HEK293T (cell line): ENCODE measurements around the gene PLTP.
"Not testable (repeated sequence)": the region's sequence is repeated elsewhere in the genome, so short reads cannot be mapped to it uniquely, and the experiment has no call there.

Source experiments
- CTCF ChIA-PET: fragments of 350-600 bp; formaldehyde crosslinking; extraction: SDS; loops from one replicate; lab custom pipeline; 2021; ENCODE audit warnings: antibody characterized with exemption, inconsistent platforms; lab: Yijun Ruan, JAX
- POLR2A ChIA-PET: fragments of 350-600 bp; formaldehyde crosslinking; extraction: SDS; loops from one replicate; lab custom pipeline; 2020; ENCODE audit warnings: antibody characterized with exemption, inconsistent platforms; lab: Yijun Ruan, JAX
- DNase-seq: peaks from one replicate; pipeline ENCODE4 v3.0.0; 2012; ENCODE audit warnings: mixed read lengths; ENCODE audit errors: extremely low spot score
- ARNT ChIP-seq: fragments of 450-650 bp; IDR thresholded peaks from 2 replicates; pipeline ENCODE4 v1.6.1; 2017; ENCODE audit warnings: mild to moderate bottlenecking
- BHLHE40 ChIP-seq: fragments of 450-650 bp; IDR thresholded peaks from 2 replicates; pipeline ENCODE4 v1.6.1; 2016; ENCODE audit warnings: mild to moderate bottlenecking, moderate library complexity, borderline replicate concordance
- CTBP1 ChIP-seq: fragments of 450-650 bp; IDR thresholded peaks from 2 replicates; pipeline ENCODE4 v1.6.1; 2016; ENCODE audit warnings: borderline replicate concordance
- ELF4 ChIP-seq: fragments of 450-650 bp; IDR thresholded peaks from 2 replicates; pipeline ENCODE4 v1.6.1; 2017; ENCODE audit warnings: antibody characterized with exemption
- FOXA1 ChIP-seq: fragments of 450-650 bp; IDR thresholded peaks from 2 replicates; pipeline ENCODE4 v1.6.1; 2016; ENCODE audit warnings: mild to moderate bottlenecking
- FOXK2 ChIP-seq: fragments of 450-650 bp; IDR thresholded peaks from 2 replicates; pipeline ENCODE4 v1.6.1; 2016; ENCODE audit warnings: mild to moderate bottlenecking
- FOXM1 ChIP-seq: fragments of 450-650 bp; IDR thresholded peaks from 2 replicates; pipeline ENCODE4 v1.6.1; 2017; ENCODE audit warnings: mild to moderate bottlenecking, borderline replicate concordance
- HDGF ChIP-seq: fragments of 450-650 bp; IDR thresholded peaks from 2 replicates; pipeline ENCODE4 v1.6.1; 2017; ENCODE audit warnings: antibody characterized with exemption, borderline replicate concordance
- L3MBTL2 ChIP-seq: fragments of 450-650 bp; conservative IDR thresholded peaks from 2 replicates; pipeline ENCODE4 v1.6.1; 2016; ENCODE audit warnings: mild to moderate bottlenecking
- LEF1 ChIP-seq: fragments of 450-650 bp; IDR thresholded peaks from 2 replicates; pipeline ENCODE4 v1.6.1; 2017; ENCODE audit warnings: mild to moderate bottlenecking, borderline replicate concordance
- NFRKB ChIP-seq: fragments of 450-650 bp; IDR thresholded peaks from 2 replicates; pipeline ENCODE4 v1.6.1; 2016; ENCODE audit warnings: mild to moderate bottlenecking, moderate library complexity
- SP1 ChIP-seq: fragments of 450-650 bp; IDR thresholded peaks from 2 replicates; pipeline ENCODE4 v1.6.1; 2017
- SUZ12 ChIP-seq: fragments of 450-650 bp; IDR thresholded peaks from 2 replicates; pipeline ENCODE4 v1.6.1; 2016; ENCODE audit warnings: mild to moderate bottlenecking
- TARDBP ChIP-seq: fragments of 450-650 bp; IDR thresholded peaks from 2 replicates; pipeline ENCODE4 v1.6.1; 2016
- ZNF384 ChIP-seq: fragments of 450-650 bp; IDR thresholded peaks from 2 replicates; pipeline ENCODE4 v1.6.1; 2016
- TF ChIP-seq, protein P1 (sequence below): fragments of 450-650 bp; IDR thresholded peaks from 2 replicates; pipeline ENCODE4 v1.6.1; 2016

Gene PLTP

DNA sequence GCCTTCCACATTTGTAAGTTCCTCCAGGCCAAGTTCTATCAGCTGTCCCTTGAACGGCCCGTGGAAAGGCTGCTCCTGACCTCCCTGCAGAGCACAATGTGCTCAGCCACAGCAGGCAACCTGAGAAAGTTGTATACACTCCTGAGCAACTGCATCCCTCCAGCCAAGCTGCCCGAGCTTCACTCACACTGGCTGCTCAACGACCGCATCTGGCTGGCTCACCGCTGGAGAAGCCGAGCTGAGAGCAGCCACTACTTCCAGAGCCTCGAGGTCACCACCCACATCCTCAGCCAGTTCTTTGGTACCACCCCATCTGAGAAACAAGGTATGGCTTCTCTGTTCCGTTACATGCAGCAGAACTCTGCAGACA lies 28.9 kb downstream of the PLTP start:
- TF ChIP-seq BHLHE40 (no peak), L3MBTL2 (no peak), NFRKB (no peak), FOXK2 (no peak), ELF4 (no peak), SP1 (no peak), SUZ12 (no peak), ARNT (no peak), FOXM1 (no peak), FOXA1 (no peak), CTBP1 (no peak), HDGF (no peak), LEF1 (no peak), ZNF384 (no peak), TARDBP (no peak)
- TF ChIP-seq, protein P1, sequence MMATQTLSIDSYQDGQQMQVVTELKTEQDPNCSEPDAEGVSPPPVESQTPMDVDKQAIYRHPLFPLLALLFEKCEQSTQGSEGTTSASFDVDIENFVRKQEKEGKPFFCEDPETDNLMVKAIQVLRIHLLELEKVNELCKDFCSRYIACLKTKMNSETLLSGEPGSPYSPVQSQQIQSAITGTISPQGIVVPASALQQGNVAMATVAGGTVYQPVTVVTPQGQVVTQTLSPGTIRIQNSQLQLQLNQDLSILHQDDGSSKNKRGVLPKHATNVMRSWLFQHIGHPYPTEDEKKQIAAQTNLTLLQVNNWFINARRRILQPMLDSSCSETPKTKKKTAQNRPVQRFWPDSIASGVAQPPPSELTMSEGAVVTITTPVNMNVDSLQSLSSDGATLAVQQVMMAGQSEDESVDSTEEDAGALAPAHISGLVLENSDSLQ, result no peak
- CTCF ChIA-PET, result interaction anchor here (1.1 kb wide), 1 partner anchor 10 kb away, joined by 3 read pairs; no protein-coding TSS in a partner anchor
- DNase-seq, result no peak
- POLR2A ChIA-PET, result interaction anchor here (1.1 to 3.2 kb wide), 5 partner anchors 8 to 52 kb away, joined by 3 to 30 read pairs (median 4); partner anchors contain the start of genes ACOT8, CTSA, NEURL2 and ZSWIM3

DNA sequence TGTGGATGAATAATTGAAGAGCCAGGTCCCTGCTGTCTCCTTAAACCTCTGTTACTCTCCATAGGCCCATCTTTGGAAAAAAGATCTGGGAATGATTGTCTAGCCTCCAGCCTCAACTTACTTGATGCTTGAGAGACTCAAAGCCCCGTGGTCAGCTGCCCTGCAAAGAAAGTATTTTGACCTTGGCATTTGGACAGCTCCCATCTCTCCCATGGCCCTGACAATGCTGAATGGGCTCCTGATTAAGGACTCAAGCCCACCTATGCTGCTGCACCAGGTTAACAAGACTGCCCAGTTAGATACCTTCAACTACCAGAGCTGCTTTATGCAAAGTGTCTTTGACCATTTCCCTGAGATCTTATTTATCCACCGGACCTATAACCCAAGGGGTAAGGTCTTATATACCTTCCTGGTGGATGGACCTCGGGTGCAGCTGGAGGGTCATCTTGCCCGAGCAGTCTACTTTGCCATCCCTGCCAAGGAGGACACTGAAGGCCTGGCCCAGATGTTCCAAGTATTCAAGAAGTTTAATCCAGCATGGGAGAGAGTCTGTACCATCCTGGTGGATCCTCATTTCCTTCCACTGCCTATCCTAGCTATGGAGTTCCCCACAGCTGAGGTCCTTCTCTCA lies 29.4 kb downstream of the PLTP start:
- CTCF ChIA-PET, result interaction anchor here (1.1 kb wide), 1 partner anchor 11 kb away, joined by 3 read pairs; no protein-coding TSS in a partner anchor
- no peak for DNase-seq
- TF ChIP-seq ZNF384 (no peak), HDGF (no peak), NFRKB (no peak), TARDBP (no peak), L3MBTL2 (no peak), LEF1 (no peak), SUZ12 (no peak), CTBP1 (no peak), ELF4 (no peak), FOXM1 (no peak), FOXK2 (no peak)
- TF ChIP-seq, protein P1, result no peak
- POLR2A ChIA-PET, result interaction anchor here (1.0 to 3.2 kb wide), 6 partner anchors 9 to 91 kb away, joined by 3 to 30 read pairs (median 6); partner anchors contain the start of genes CTSA, DNTTIP1, NEURL2 and WFDC3

DNA sequence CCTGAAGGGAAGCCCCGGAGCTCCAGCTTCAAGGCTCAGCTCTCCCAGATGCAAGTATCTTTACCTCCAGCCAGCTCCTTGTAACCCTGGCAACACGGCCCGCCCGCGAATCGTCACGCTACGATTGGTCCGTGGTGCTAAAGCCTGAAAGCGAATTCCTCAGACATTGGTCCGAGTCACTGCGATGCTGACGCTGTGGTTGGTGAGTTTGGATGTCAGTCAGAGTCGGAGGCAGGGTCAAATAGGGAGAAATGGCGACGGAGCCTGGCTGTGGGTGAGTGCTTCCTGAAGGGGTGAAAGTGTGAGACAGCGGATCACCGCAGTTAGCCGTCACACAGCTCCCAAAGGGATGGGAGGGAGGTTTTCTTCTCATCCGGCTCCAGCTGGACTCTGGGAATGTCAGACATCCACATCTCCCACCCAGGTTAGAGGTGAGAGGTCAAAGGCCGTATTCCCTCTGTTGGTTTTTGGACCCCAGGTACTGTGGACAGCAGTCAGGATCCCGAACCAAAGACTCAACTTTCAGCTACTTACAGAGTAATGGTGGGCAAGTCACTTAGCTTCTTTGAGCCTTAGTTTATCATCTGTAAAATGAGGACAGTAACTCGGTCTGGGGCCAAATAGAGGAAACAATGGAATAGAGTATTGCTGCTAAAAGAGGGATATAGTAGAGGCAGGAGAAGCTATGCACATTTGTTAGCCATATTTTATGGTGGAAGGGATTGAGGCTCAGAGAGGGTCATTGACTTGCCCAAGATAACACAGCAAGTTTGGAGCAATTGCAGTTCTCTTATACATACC lies 30.8 kb downstream of the PLTP start, which contains the start of gene ZSWIM1:
Gene ZSWIM1 (plus strand): TSS at position 240 of the 801 bp plus-strand sequence. CDS start 1,366 bp downstream, outside the sequence.
- CTCF ChIA-PET, result no interaction called here
- POLR2A ChIA-PET, result interaction anchor here (0.6 to 3.2 kb wide), 22 partner anchors 9 to 518 kb away, joined by 3 to 30 read pairs (median 4); partner anchors contain the start of genes ACOT8, CTSA, DNTTIP1 and NEURL2
- peak; percentile 99 for DNase-seq
- TF ChIP-seq FOXA1 (no peak), NFRKB (no peak), ELF4 (no peak), FOXK2 (no peak)
- TF ChIP-seq, protein P1, result peak; percentile 100

DNA sequence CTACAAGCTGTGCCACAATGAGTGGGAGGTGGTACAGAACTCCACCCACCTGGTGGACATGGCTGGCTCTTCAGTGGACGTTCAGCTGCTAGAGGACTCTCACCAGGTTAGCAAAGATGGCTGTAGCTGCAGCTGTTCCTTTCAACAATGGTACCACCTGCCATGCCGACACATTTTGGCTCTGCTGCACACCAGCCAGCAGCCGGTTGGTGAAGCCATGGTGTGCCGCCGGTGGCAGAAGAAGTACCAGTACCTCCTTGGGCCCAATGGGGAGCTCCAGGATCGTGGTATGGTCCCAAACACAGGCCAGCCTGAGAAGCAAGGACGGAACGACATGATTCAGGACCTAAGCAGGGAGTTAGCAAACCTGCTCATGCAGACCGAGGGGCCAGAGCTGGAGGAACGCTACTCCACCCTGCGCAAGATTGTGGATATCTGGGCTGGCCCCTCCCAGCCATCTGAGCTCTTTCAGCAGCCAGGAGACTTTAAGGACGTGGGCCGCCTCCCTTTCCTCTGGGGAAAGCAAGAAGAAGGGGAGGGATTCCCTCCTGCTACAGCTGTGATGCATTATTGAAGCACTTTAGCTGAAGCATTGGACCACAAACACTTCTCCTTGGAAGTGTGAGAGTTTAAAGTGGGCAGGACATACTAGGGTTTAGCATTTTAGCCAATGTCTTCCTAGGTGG lies 33.7 kb downstream of the PLTP start:
- CTCF ChIA-PET, result no interaction called here
- POLR2A ChIA-PET, result interaction anchor here (1.2 kb wide), 1 partner anchor 45 kb away, joined by 4 read pairs; the partner anchor contains the start of gene SNX21
- TF ChIP-seq FOXA1 (no peak), L3MBTL2 (no peak), FOXK2 (no peak), ZNF384 (no peak), LEF1 (no peak), CTBP1 (no peak)
- TF ChIP-seq, protein P1, result no peak
- no peak for DNase-seq

DNA sequence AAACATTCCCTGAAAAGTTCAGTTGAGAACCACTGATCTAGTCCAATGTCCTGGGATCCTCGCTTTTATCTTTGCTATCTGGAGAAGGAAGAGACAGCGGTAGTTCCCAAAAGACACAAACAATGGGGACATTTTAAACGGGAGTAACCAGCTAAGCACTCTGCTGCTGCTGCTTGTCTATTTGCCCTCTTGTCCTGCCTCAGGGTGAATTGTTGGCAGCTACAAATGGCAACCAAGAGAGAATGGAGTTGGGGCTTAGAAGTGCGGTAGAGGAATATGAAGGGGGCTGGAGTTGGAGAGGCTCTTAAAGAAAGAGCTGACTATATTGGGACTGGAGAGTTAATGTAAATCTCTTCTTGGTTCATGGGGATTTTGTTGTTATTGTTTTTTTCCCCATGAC lies 37.4 kb downstream of the PLTP start:
- CTCF ChIA-PET, result no interaction called here
- POLR2A ChIA-PET, result no interaction called here
- TF ChIP-seq FOXK2 (no peak), ARNT (no peak), CTBP1 (no peak), SP1 (no peak), SUZ12 (no peak), NFRKB (no peak), FOXM1 (no peak), ZNF384 (no peak), HDGF (no peak), LEF1 (no peak), L3MBTL2 (no peak), BHLHE40 (no peak), FOXA1 (no peak), TARDBP (no peak), ELF4 (no peak)
- TF ChIP-seq, protein P1, result no peak
- no peak for DNase-seq

DNA sequence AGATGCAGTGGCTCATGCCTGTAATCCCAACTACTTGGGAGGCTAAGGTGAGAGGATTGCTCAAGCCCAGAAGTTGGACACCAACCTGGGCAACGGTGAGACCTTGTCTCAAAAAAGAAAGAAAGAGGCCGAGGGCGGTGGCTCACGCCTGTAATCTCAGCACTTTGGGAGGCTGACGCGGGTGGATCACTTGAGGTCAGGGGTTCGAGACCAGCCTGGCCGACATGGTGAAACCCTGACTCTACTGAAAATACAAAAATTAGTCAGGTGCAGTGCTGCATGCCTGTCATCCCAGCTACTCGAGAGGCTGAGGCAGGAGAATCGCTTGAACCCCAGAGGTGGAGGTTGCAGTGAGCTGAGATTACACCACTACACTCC lies 37.9 kb downstream of the PLTP start:
- POLR2A ChIA-PET, CTCF ChIA-PET, DNase-seq: not testable (repeated sequence)
